ENCODE data around the gene NTM. TPM values are rescaled to one million over a fixed set of nuclear protein-coding genes. Genes with fewer than 3 reads are reported as not detected.

NTM gene
- total RNA-seq, 2 donors from 2014 or later = 19.1 to 44.7 TPM

GRCh38 chr11:131375421-131375820, 5.0 kb downstream of the NTM start:
- Histone ChIP-seq H3K27ac (no peak overlapping the region), H3K4me3 (no peak overlapping the region), H3K36me3 (no peaks in the 10 kb centered on the region), H3K27me3 (peaks cover 0 to 13% of the 10 kb centered on the region in 2 donors), H3K9me3 (no peaks in the 10 kb centered on the region), H3K4me1 (peaks cover 0 to 11% of the 10 kb centered on the region in 2 donors)
- DNase-seq (ENCODE audit: low spot score) = no peak
- TF ChIP-seq CTCF (IDR thresholded peaks at IDR 0.05) = no peak

- no peak for DNase-seq (ENCODE audit: low spot score)
Measured at GRCh38 chr11:131375915-131376314, 5.5 kb downstream of the NTM start.

GRCh38 chr11:131378931-131379330, 8.5 kb downstream of the NTM start:
- no peaks in the 10 kb centered on the region for H3K36me3 ChIP-seq
- no peak for DNase-seq (ENCODE audit: low spot score)
- H3K9me3 ChIP-seq = no peaks in the 10 kb centered on the region
- TF ChIP-seq CTCF (IDR thresholded peaks at IDR 0.05) = no peak
- no peak overlapping the region for H3K4me3 ChIP-seq
- H3K4me1 ChIP-seq = no peaks in the 10 kb centered on the region
- H3K27me3 ChIP-seq = peaks cover 0 to 5% of the 10 kb centered on the region in 2 donors
- no peak overlapping the region for H3K27ac ChIP-seq

More at GRCh38 chr11:131375915-131376314, 5.5 kb downstream of the NTM start:
- peaks cover 0 to 7% of the 10 kb centered on the region in 2 donors for H3K4me1 ChIP-seq
- no peak overlapping the region for H3K4me3 ChIP-seq
- peaks cover 0 to 13% of the 10 kb centered on the region in 2 donors for H3K27me3 ChIP-seq
- no peak overlapping the region for H3K27ac ChIP-seq
- no peaks in the 10 kb centered on the region for H3K9me3 ChIP-seq
- no peaks in the 10 kb centered on the region for H3K36me3 ChIP-seq
- no peak for TF ChIP-seq CTCF (IDR thresholded peaks at IDR 0.05)

- no peaks in the 10 kb centered on the region for H3K9me3 ChIP-seq
- H3K36me3 ChIP-seq = no peaks in the 10 kb centered on the region
- H3K27me3 ChIP-seq = no peaks in the 10 kb centered on the region
- DNase-seq (ENCODE audit: low spot score) = no peak
- H3K4me3 ChIP-seq = no peak overlapping the region
- H3K4me1 ChIP-seq = no peaks in the 10 kb centered on the region
- H3K27ac ChIP-seq = no peak overlapping the region
- TF ChIP-seq CTCF (IDR thresholded peaks at IDR 0.05) = no peak
Measured at GRCh38 chr11:131385763-131386390, 15.5 kb downstream of the NTM start.

GRCh38 chr11:131386408-131386807, 16.0 kb downstream of the NTM start:
- DNase-seq (ENCODE audit: low spot score) = no peak
- no peak overlapping the region for H3K27ac ChIP-seq
- H3K9me3 ChIP-seq = no peaks in the 10 kb centered on the region
- H3K27me3 ChIP-seq = no peaks in the 10 kb centered on the region
- H3K4me1 ChIP-seq = no peaks in the 10 kb centered on the region
- no peak for TF ChIP-seq CTCF (IDR thresholded peaks at IDR 0.05)
- no peaks in the 10 kb centered on the region for H3K36me3 ChIP-seq
- H3K4me3 ChIP-seq = no peak overlapping the region

- Histone ChIP-seq H3K4me1 (no peaks in the 10 kb centered on the region), H3K27ac (no peak overlapping the region), H3K36me3 (no peaks in the 10 kb centered on the region), H3K27me3 (no peaks in the 10 kb centered on the region), H3K9me3 (no peaks in the 10 kb centered on the region), H3K4me3 (no peak overlapping the region)
- TF ChIP-seq CTCF (IDR thresholded peaks at IDR 0.05) = no peak
- DNase-seq (ENCODE audit: low spot score) = no peak
Measured at GRCh38 chr11:131388030-131388429, 17.6 kb downstream of the NTM start.
